Measurements from ENCODE around the gene TAAR6. TPM values are rescaled to one million over a fixed set of nuclear protein-coding genes. Genes with fewer than 3 reads are reported as not detected.

Gene TAAR6
- total and polyA plus RNA-seq, 2 of the 8 experiments (the other 6 are each of a cell fraction or from before 2014, with no cell fraction given): 0.06 TPM; not detected in 1

DNA sequence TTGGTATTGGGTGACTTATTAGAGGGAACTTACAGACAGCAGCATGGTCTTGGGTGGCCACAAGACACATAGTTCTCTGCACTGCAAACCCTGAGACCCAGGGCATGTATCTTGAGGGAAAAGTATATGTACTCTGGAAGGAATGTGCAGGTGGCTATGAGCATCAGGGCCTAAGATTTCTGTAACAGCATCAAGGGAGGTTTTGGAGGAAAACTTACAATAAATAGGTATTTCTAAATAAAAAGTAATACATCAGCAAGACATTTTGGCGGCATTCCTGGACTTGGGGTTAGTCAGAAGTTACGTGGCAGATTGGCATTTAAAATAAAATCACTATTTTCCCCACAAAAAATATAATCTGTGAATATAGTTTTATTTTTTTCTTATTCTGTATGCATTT lies 49.2 kb upstream of the TAAR6 start (continued):
- no peak for TF ChIP-seq CHD7 (IDR thresholded peaks at IDR 0.05; ENCODE audit: insufficient replicate concordance, low read length)
- no peak for TF ChIP-seq CBX8 (IDR thresholded peaks at IDR 0.05; ENCODE audit: borderline replicate concordance, low read depth, low read length)
- no peak for TF ChIP-seq SUZ12 (IDR thresholded peaks at IDR 0.05; ENCODE audit: low read length)
- TF ChIP-seq TBP (IDR thresholded peaks at IDR 0.05; ENCODE audit: low read depth, low read length): no peak
- TF ChIP-seq ATF3 (IDR thresholded peaks at IDR 0.05; ENCODE audit: insufficient read depth, low read depth, low read length): no peak
- TF ChIP-seq MAFK (IDR thresholded peaks at IDR 0.05; ENCODE audit: low read depth, low read length): no peak
- TF ChIP-seq CTBP2 (IDR thresholded peaks at IDR 0.05; ENCODE audit: borderline replicate concordance, insufficient read depth, insufficient read length, low read length): no peak
- TF ChIP-seq SAP30 (IDR thresholded peaks at IDR 0.05; ENCODE audit: insufficient read depth, insufficient replicate concordance, low read length): no peak
- no peak for TF ChIP-seq ATF2 (IDR thresholded peaks at IDR 0.05; ENCODE audit: low read length)
